HepG2 (cell line): ENCODE results near the gene CACNB4. TPM values are rescaled to one million over a fixed set of nuclear protein-coding genes. Genes with fewer than 3 reads are reported as not detected.

ENCODE experiments used
- ATAC-seq: fragments of 200-7000 bp; cut with Tn5 transposase; 3 replicates; pipeline ENCODE4 v1.9.1; 2020; ENCODE audit warnings: mild to moderate bottlenecking, moderate library complexity
- BruUV-seq: library from RNA; stranded (reverse); fragments of 400-500 nt; replicated peaks from 2 replicates; lab custom pipeline; 2021; lab: Mats Ljungman, UMichigan
- CTCF ChIA-PET: fragments of 300-600 bp; formaldehyde crosslinking; extraction: SDS; loops from one replicate; lab custom pipeline; 2021; ENCODE audit warnings: low total read pairs, inconsistent platforms, low intra/inter-chr PET ratio; lab: Yijun Ruan, JAX
- POLR2A ChIA-PET: fragments of 350-600 bp; sonication (Branson Sonifier 250); formaldehyde crosslinking; loops from one replicate; lab custom pipeline; 2020; ENCODE audit warnings: antibody characterized with exemption, inconsistent platforms; lab: Yijun Ruan, JAX
- DNase-seq: peaks from one replicate; pipeline ENCODE4 v3.0.0-alpha.2; 2015; ENCODE audit warnings: low spot score
- FAIRE-seq: peaks from 3 replicates; lab custom pipeline; 2011; peaks lifted over from hg19 to GRCh38; lab: Jason Lieb, UNC
- H2AFZ ChIP-seq: one replicate; pipeline ENCODE4 v1.6.1; 2011; ENCODE audit warnings: low read length, inconsistent platforms
- H3K27ac ChIP-seq: fragments of 300-600 bp; 3 replicates; pipeline ENCODE4 v1.8.0; 2011; ENCODE audit warnings: mixed run types, mild to moderate bottlenecking, mixed read lengths, low read length, inconsistent platforms; ENCODE audit not compliant: insufficient read depth; ENCODE audit errors: extremely low read length
- H3K27me3 ChIP-seq, 2 experiments: fragments of 200-600 bp in 1 of 2; 2 replicates in 1 of 2; 3 replicates in 1 of 2; pipeline versions ENCODE4 v1.6.0 to v1.8.0; 2011; ENCODE audit warnings: low read length in 2 of 2, mild to moderate bottlenecking in 2 of 2, moderate library complexity in 2 of 2, inconsistent platforms in 1 of 2; ENCODE audit not compliant: insufficient read depth in 2 of 2, control insufficient read depth in 1 of 2
- H3K36me3 ChIP-seq, 2 experiments: fragments of 200-600 bp in 1 of 2; replicated peaks in 1 of 2; 2 replicates in 1 of 2; 3 replicates in 1 of 2; pipeline versions ENCODE4 v1.5.1 to v1.8.0; 2011; ENCODE audit warnings: low read length in 2 of 2, inconsistent platforms in 1 of 2; ENCODE audit not compliant: insufficient read depth in 2 of 2, control insufficient read depth in 1 of 2
- H3K4me1 ChIP-seq: 2 replicates; pipeline ENCODE4 v1.5.1; 2012; ENCODE audit warnings: low read length, inconsistent platforms; ENCODE audit not compliant: insufficient read depth
- H3K4me2 ChIP-seq: 2 replicates; pipeline ENCODE4 v1.6.0; 2011; ENCODE audit warnings: low read depth, low read length, inconsistent platforms
- H3K4me3 ChIP-seq, 3 experiments: fragments of 200-600 bp in 1 of 3; sonication (generic), shearing (Covaris generic) in 1 of 3; replicated peaks in 1 of 3; 2 replicates each; pipeline ENCODE4 v1.5.1; 2011 to 2016; ENCODE audit warnings: low read length in 3 of 3, inconsistent platforms in 2 of 3, low read depth in 2 of 3, mild to moderate bottlenecking in 2 of 3, control low read depth in 1 of 3, mixed read lengths in 1 of 3; ENCODE audit not compliant: insufficient read depth in 1 of 3
- H3K79me2 ChIP-seq: one replicate; pipeline ENCODE4 v1.6.1; 2011; ENCODE audit warnings: low read length, inconsistent platforms; ENCODE audit not compliant: insufficient read depth
- H3K9ac ChIP-seq: 2 replicates; pipeline ENCODE4 v1.6.0; 2011; ENCODE audit warnings: mild to moderate bottlenecking, low read depth, low read length, inconsistent platforms; ENCODE audit not compliant: insufficient read depth
- H3K9me3 ChIP-seq: 2 replicates; pipeline ENCODE4 v1.5.1; 2012; ENCODE audit warnings: mild to moderate bottlenecking, low read length
- H4K20me1 ChIP-seq: 2 replicates; pipeline ENCODE4 v1.6.0; 2011; ENCODE audit warnings: inconsistent platforms, mild to moderate bottlenecking, low read length, moderate library complexity; ENCODE audit not compliant: insufficient read depth
- ARNT2 ChIP-seq: sonication (generic); formaldehyde crosslinking; IDR thresholded peaks from 2 replicates; pipeline ENCODE4 v1.8.0; 2022; ENCODE audit warnings: mild to moderate bottlenecking, low read depth, missing genetic modification reagents, moderate library complexity
- GABPA ChIP-seq, 2 experiments: IDR thresholded peaks; 2 replicates each; pipeline ENCODE4 v1.6.1; 2011 to 2016; ENCODE audit warnings: low read depth in 2 of 2, low read length in 1 of 2, missing biosample characterization in 1 of 2, missing genetic modification characterization in 1 of 2
- MTF1 ChIP-seq: sonication (generic); formaldehyde crosslinking; IDR thresholded peaks from 2 replicates; pipeline ENCODE4 v1.5.0; 2020; ENCODE audit warnings: missing genetic modification reagents
- ZNF570 ChIP-seq: sonication (generic); formaldehyde crosslinking; IDR thresholded peaks from 2 replicates; pipeline ENCODE4 v1.4.0; 2020; ENCODE audit warnings: mild to moderate bottlenecking, missing genetic modification reagents, borderline replicate concordance
- ZNF589 ChIP-seq: sonication (generic); formaldehyde crosslinking; conservative IDR thresholded peaks from 2 replicates; pipeline ENCODE4 v1.8.0; 2022; ENCODE audit warnings: mild to moderate bottlenecking, moderate library complexity, missing genetic modification reagents
- ZNF678 ChIP-seq: sonication (generic); formaldehyde crosslinking; IDR thresholded peaks from 2 replicates; pipeline ENCODE4 v1.4.0; 2020; ENCODE audit warnings: mild to moderate bottlenecking, missing genetic modification reagents
- ZNF761 ChIP-seq: sonication (generic); formaldehyde crosslinking; conservative IDR thresholded peaks from 2 replicates; pipeline ENCODE4 v1.4.0; 2020; ENCODE audit warnings: mild to moderate bottlenecking, missing genetic modification reagents
- ZNF766 ChIP-seq: sonication (generic); formaldehyde crosslinking; IDR thresholded peaks from 2 replicates; pipeline ENCODE4 v1.5.0; 2020; ENCODE audit warnings: missing genetic modification reagents, borderline replicate concordance
- WGBS: methylation state at CpG from one replicate; pipeline ENCODE4 v1.1.6; 2017; ENCODE audit warnings: low lambda C conversion rate; 5-methylcytosine and 5-hydroxymethylcytosine counted together
- in situ Hi-C: cut with HindIII; loops from 2 replicates; pipeline ENCODE4 v1.10.0; 2017; ENCODE audit warnings: low pct_unique_long_range_greater_than_20kb; ENCODE audit not compliant: extremely low pct_ligation_motif_present
- intact Hi-C: fragments of 100-400 bp; cut with micrococcal nuclease; formaldehyde crosslinking; loops from one replicate; pipeline ENCODE4 v1.10.0; 2022; ENCODE audit not compliant: unreplicated experiment
- polyA plus RNA-seq, 8 experiments: library from polyadenylated mRNA; depleted of rRNA in 3 of 8; stranded (reverse) in 7 of 8; unstranded in 1 of 8; fragments of >200 nt; fragmentation: Illumina TruSeq in 4 of 8; extraction: Trizol in 4 of 8; gene quantifications; 2 replicates each; pipeline versions ENCODE4 v1.2.1 to v1.2.3, GENCODE V29; 2011 to 2016; ENCODE audit warnings: low read depth in 4 of 8, missing spikeins in 1 of 8, mixed read lengths in 1 of 8; ENCODE audit not compliant: insufficient read depth in 1 of 8
- total RNA-seq, 5 experiments: library from RNA; depleted of rRNA; stranded (reverse); fragments of >200 nt; fragmentation: Illumina TruSeq; extraction: Trizol; gene quantifications; 2 replicates each; pipeline ENCODE4 v1.2.3, GENCODE V29; 2016; ENCODE audit warnings: low read depth in 1 of 5
- TF ChIP-seq, protein P1 (sequence below): sonication (generic); formaldehyde crosslinking; IDR thresholded peaks from 2 replicates; pipeline ENCODE4 v1.9.0; 2021; ENCODE audit warnings: missing genetic modification reagents, borderline replicate concordance

Gene CACNB4
- total and polyA plus RNA-seq, 2 of the 13 experiments (the other 11 are each of a cell fraction or from before 2014, with no cell fraction given) = 5.1 to 14.3 TPM

DNA sequence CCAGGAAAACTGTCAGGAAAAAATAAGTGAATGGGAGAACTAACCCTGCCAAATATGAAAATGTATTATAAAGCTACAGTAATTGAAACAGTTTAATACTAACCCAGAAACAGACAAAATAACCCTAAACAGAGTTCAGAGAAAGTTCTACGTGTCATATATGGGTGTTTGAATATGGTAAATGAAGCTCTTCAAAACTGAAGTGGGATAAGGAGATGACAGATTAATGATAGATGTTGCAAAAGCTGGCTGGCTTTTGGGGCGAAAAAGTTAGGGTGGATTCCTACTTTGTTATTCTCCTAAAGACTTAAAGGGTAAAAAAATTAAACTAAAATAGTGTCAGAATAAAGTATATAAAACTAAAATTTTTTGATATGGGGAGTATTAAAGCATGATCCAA is 168.8 kb downstream of the CACNB4 start:
- in situ Hi-C loops (no loop called here), intact Hi-C loops (no loop called here)
- peaks cover 11% of the 10 kb centered on the region; the same call in 1 of the 2 replicates for H3K4me1 ChIP-seq
- no peak overlapping the region for H3K4me2 ChIP-seq
- no peaks in the 10 kb centered on the region for H3K27me3 ChIP-seq
- no peaks in the 10 kb centered on the region for H3K9me3 ChIP-seq
- no peak overlapping the region for H3K9ac ChIP-seq
- ChIA-PET CTCF (no interaction called here), POLR2A (no interaction called here)
- H4K20me1 ChIP-seq = no peaks in the 10 kb centered on the region
- H2AFZ ChIP-seq = no peak overlapping the region
- no peaks in the 10 kb centered on the region for H3K36me3 ChIP-seq
- ATAC-seq (no peak), FAIRE-seq (no peak), DNase-seq (no peak)
- H3K4me3 ChIP-seq = no peak overlapping the region
- BruUV-seq = no TSS peak
- 94% methylated on average over 2 of the region's 2 CpGs for WGBS
- H3K27ac ChIP-seq = no peak overlapping the region
- no peaks in the 10 kb centered on the region for H3K79me2 ChIP-seq
- no peak for TF ChIP-seq GABPA (IDR thresholded peaks at IDR 0.05; ENCODE audit: low read depth, low read length)
- TF ChIP-seq GABPA (CRISPR knock-in tag; IDR thresholded peaks at IDR 0.05; ENCODE audit: low read depth) = no peak
- TF ChIP-seq, protein P1, sequence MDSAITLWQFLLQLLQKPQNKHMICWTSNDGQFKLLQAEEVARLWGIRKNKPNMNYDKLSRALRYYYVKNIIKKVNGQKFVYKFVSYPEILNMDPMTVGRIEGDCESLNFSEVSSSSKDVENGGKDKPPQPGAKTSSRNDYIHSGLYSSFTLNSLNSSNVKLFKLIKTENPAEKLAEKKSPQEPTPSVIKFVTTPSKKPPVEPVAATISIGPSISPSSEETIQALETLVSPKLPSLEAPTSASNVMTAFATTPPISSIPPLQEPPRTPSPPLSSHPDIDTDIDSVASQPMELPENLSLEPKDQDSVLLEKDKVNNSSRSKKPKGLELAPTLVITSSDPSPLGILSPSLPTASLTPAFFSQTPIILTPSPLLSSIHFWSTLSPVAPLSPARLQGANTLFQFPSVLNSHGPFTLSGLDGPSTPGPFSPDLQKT = no peak
- TF ChIP-seq ARNT2 (CRISPR knock-in tag) = no peak
- no peak for TF ChIP-seq ZNF589 (CRISPR knock-in tag)
- TF ChIP-seq ZNF570 (CRISPR knock-in tag) = no peak
- TF ChIP-seq MTF1 (CRISPR knock-in tag) = no peak
- TF ChIP-seq ZNF766 (CRISPR knock-in tag) = no peak
- no peak for TF ChIP-seq ZNF761 (CRISPR knock-in tag)
- TF ChIP-seq ZNF678 (CRISPR knock-in tag) = no peak
